DMS 273 treated with DMSO at 0.1 percent for 48 hours (cell line): ENCODE data around the gene ELFN1.
"Not testable (repeated sequence)": the region's sequence is repeated elsewhere in the genome, so short reads cannot be mapped to it uniquely, and the experiment has no call there.

Experiments used
- DNase-seq: peaks from one replicate; lab custom pipeline; 2025; lab: John Stamatoyannopoulos, UW

Gene ELFN1

GRCh38 chr7:1758028-1758858 lies 88.2 kb downstream of the ELFN1 start:
- DNase-seq, result no peak

- DNase-seq, result no peak
Measured at GRCh38 chr7:1758859-1759521, 88.9 kb downstream of the ELFN1 start.

- DNase-seq, result no peak
Measured at GRCh38 chr7:1761097-1761496, 91.0 kb downstream of the ELFN1 start.

GRCh38 chr7:1761774-1762173 lies 91.7 kb downstream of the ELFN1 start:
- no peak for DNase-seq

GRCh38 chr7:1762238-1762945 lies 92.3 kb downstream of the ELFN1 start:
- no peak for DNase-seq

- DNase-seq, result no peak
Measured at GRCh38 chr7:1763033-1763432, 93.0 kb downstream of the ELFN1 start.

- DNase-seq, result not testable (repeated sequence)
Measured at GRCh38 chr7:1763911-1764310, 93.8 kb downstream of the ELFN1 start.

GRCh38 chr7:1765336-1765735 lies 95.3 kb downstream of the ELFN1 start:
- DNase-seq, result no peak

- DNase-seq, result no peak
Measured at GRCh38 chr7:1767524-1767923, 97.4 kb downstream of the ELFN1 start.

GRCh38 chr7:1768832-1769231 lies 98.8 kb downstream of the ELFN1 start:
- DNase-seq, result no peak

GRCh38 chr7:1769286-1770200 lies 99.5 kb downstream of the ELFN1 start:
- DNase-seq, result no peak

- no peak for DNase-seq
Measured at GRCh38 chr7:1770331-1770730, 100.3 kb downstream of the ELFN1 start.

GRCh38 chr7:1775389-1775788 lies 105.3 kb downstream of the ELFN1 start:
- DNase-seq, result no peak

- DNase-seq, result no peak
Measured at GRCh38 chr7:1777122-1777521, 107.0 kb downstream of the ELFN1 start.

- DNase-seq, result no peak
Measured at GRCh38 chr7:1779445-1779844, 109.4 kb downstream of the ELFN1 start.

GRCh38 chr7:1781369-1781768 lies 111.3 kb downstream of the ELFN1 start:
- DNase-seq, result no peak

- DNase-seq, result no peak
Measured at GRCh38 chr7:1785839-1786238, 115.8 kb downstream of the ELFN1 start.

GRCh38 chr7:1787241-1787640 lies 117.2 kb downstream of the ELFN1 start:
- DNase-seq, result no peak

- DNase-seq, result no peak
Measured at GRCh38 chr7:1787681-1788235, 117.7 kb downstream of the ELFN1 start.

- no peak for DNase-seq
Measured at GRCh38 chr7:1794888-1795542, 124.9 kb downstream of the ELFN1 start.
